Type B pancreatic cell (in vitro differentiated cells): ENCODE results near the gene B3GALNT2. TPM values are rescaled to one million over a fixed set of nuclear protein-coding genes. Genes with fewer than 3 reads are reported as not detected.

Experiments used
- DNase-seq: peaks from one replicate; pipeline ENCODE4 v3.0.0; 2021; ENCODE audit warnings: mixed read lengths; ENCODE audit not compliant: unreplicated experiment; ENCODE audit errors: extremely low spot score
- H3K27ac Mint-ChIP-seq: 2 replicates; pipeline ENCODE4 v1.8.0; 2021; ENCODE audit warnings: mild to moderate bottlenecking, mixed read lengths
- H3K27me3 Mint-ChIP-seq: 2 replicates; pipeline ENCODE4 v1.8.0; 2021; ENCODE audit warnings: mixed read lengths
- H3K36me3 Mint-ChIP-seq: 2 replicates; pipeline ENCODE4 v1.8.0; 2021; ENCODE audit warnings: mixed read lengths
- H3K4me1 Mint-ChIP-seq: one replicate; pipeline ENCODE4 v1.8.0; 2021; ENCODE audit warnings: mixed read lengths; ENCODE audit not compliant: unreplicated experiment
- H3K4me3 Mint-ChIP-seq: 2 replicates; pipeline ENCODE4 v1.8.0; 2021; ENCODE audit warnings: mild to moderate bottlenecking, mixed read lengths
- H3K9me3 Mint-ChIP-seq: 2 replicates; pipeline ENCODE4 v1.8.0; 2021; ENCODE audit warnings: mixed read lengths
- CTCF ChIP-seq: fragments of 200-600 bp; sonication (generic); conservative IDR thresholded peaks from 2 replicates; pipeline ENCODE4 v1.5.0; 2021; ENCODE audit warnings: antibody characterized with exemption, mild to moderate bottlenecking
- total RNA-seq: library from RNA; stranded (reverse); gene quantifications from 2 replicates; pipeline ENCODE4 v1.2.1, GENCODE V29; 2021; ENCODE audit warnings: low replicate concordance

Gene B3GALNT2
- total RNA-seq, 1 donor from 2014 or later: 31.3 TPM

- Mint-ChIP-seq H3K36me3 (peaks cover 17% of the 10 kb centered on the region), H3K27ac (no peak overlapping the region), H3K9me3 (no peaks in the 10 kb centered on the region), H3K4me3 (no peak overlapping the region), H3K4me1 (no peaks in the 10 kb centered on the region), H3K27me3 (no peaks in the 10 kb centered on the region)
- DNase-seq: no peak
- TF ChIP-seq CTCF: no peak
Measured at GRCh38 chr1:235454021-235454420, 50.2 kb downstream of the B3GALNT2 start.

- Mint-ChIP-seq H3K4me3 (no peak overlapping the region), H3K27ac (peak overlapping the region; percentile 68), H3K36me3 (peaks cover 21% of the 10 kb centered on the region), H3K27me3 (no peaks in the 10 kb centered on the region), H3K4me1 (no peaks in the 10 kb centered on the region), H3K9me3 (no peaks in the 10 kb centered on the region)
- no peak for DNase-seq
- no peak for TF ChIP-seq CTCF
Measured at GRCh38 chr1:235450886-235451483, 53.3 kb downstream of the B3GALNT2 start.

GRCh38 chr1:235450433-235450832 lies 53.8 kb downstream of the B3GALNT2 start:
- H3K9me3 Mint-ChIP-seq: no peaks in the 10 kb centered on the region
- H3K27ac Mint-ChIP-seq: peak overlapping the region; percentile 68
- TF ChIP-seq CTCF: no peak
- peaks cover 21% of the 10 kb centered on the region for H3K36me3 Mint-ChIP-seq
- no peak overlapping the region for H3K4me3 Mint-ChIP-seq
- H3K4me1 Mint-ChIP-seq: no peaks in the 10 kb centered on the region
- no peaks in the 10 kb centered on the region for H3K27me3 Mint-ChIP-seq
- DNase-seq: no peak

- Mint-ChIP-seq H3K9me3 (no peaks in the 10 kb centered on the region), H3K4me3 (no peak overlapping the region), H3K27me3 (no peaks in the 10 kb centered on the region), H3K4me1 (no peaks in the 10 kb centered on the region), H3K27ac (peak overlapping the region; percentile 56), H3K36me3 (peaks cover 25% of the 10 kb centered on the region)
- DNase-seq: no peak
- no peak for TF ChIP-seq CTCF
Measured at GRCh38 chr1:235448616-235449015, 55.6 kb downstream of the B3GALNT2 start.

GRCh38 chr1:235442788-235443429 lies 61.3 kb downstream of the B3GALNT2 start:
- peaks cover 18% of the 10 kb centered on the region for H3K36me3 Mint-ChIP-seq
- TF ChIP-seq CTCF: no peak
- H3K4me1 Mint-ChIP-seq: no peaks in the 10 kb centered on the region
- no peak overlapping the region for H3K4me3 Mint-ChIP-seq
- DNase-seq: no peak
- H3K27ac Mint-ChIP-seq: no peak overlapping the region
- H3K9me3 Mint-ChIP-seq: no peaks in the 10 kb centered on the region
- no peaks in the 10 kb centered on the region for H3K27me3 Mint-ChIP-seq
